SK-N-SH treated with all-trans-retinoic acid at 6 μM for 48 hours (cell line): ENCODE measurements around the gene TGFB2.

Source experiments
- ATAC-seq: fragments of 200-7000 bp; cut with Tn5 transposase; 3 replicates; pipeline ENCODE4 v1.9.1; 2020; ENCODE audit warnings: mild to moderate bottlenecking, moderate library complexity
- ARNTL ChIP-seq: fragments of 450-650 bp; formaldehyde crosslinking; IDR thresholded peaks from 2 replicates; pipeline ENCODE4 v1.5.0; 2020; ENCODE audit warnings: low read depth, mild to moderate bottlenecking, moderate library complexity, borderline replicate concordance
- BACH2 ChIP-seq: fragments of 250-450 bp; sonication (Bioruptor Pico); IDR thresholded peaks from 2 replicates; pipeline ENCODE4 v1.9.0; 2021; ENCODE audit warnings: mild to moderate bottlenecking, borderline replicate concordance
- ESRRG ChIP-seq: fragments of 250-450 bp; sonication (Bioruptor Pico); IDR thresholded peaks from 2 replicates; pipeline ENCODE4 v1.6.1; 2021; ENCODE audit warnings: mild to moderate bottlenecking
- GLIS3 ChIP-seq: fragments of 250-450 bp; sonication (Bioruptor Pico); IDR thresholded peaks from 2 replicates; pipeline ENCODE4 v1.5.0; 2020; ENCODE audit warnings: mild to moderate bottlenecking, moderate library complexity
- ISL1 ChIP-seq: fragments of 250-450 bp; sonication (Bioruptor Pico); IDR thresholded peaks from 2 replicates; pipeline ENCODE4 v2.1.2; 2022; ENCODE audit warnings: mild to moderate bottlenecking, moderate library complexity
- OSR1 ChIP-seq: fragments of 250-450 bp; sonication (Bioruptor Pico); IDR thresholded peaks from 2 replicates; pipeline ENCODE4 v1.8.0; 2022; ENCODE audit warnings: moderate library complexity, mild to moderate bottlenecking, inconsistent platforms
- RARB ChIP-seq: fragments of 250-450 bp; sonication (Bioruptor Pico); IDR thresholded peaks from 2 replicates; pipeline ENCODE4 v1.8.0; 2021; ENCODE audit warnings: mild to moderate bottlenecking, moderate library complexity
- SNAI2 ChIP-seq: fragments of 250-450 bp; sonication (Bioruptor Pico); IDR thresholded peaks from 2 replicates; pipeline ENCODE4 v1.5.0; 2020; ENCODE audit warnings: mild to moderate bottlenecking, moderate library complexity
- TCF4 ChIP-seq: fragments of 250-450 bp; sonication (Bioruptor Pico); IDR thresholded peaks from 2 replicates; pipeline ENCODE4 v1.8.0; 2021; ENCODE audit warnings: mild to moderate bottlenecking, moderate library complexity, borderline replicate concordance
- TOX ChIP-seq: fragments of 250-450 bp; sonication (Bioruptor Pico); IDR thresholded peaks from 2 replicates; pipeline ENCODE4 v1.8.0; 2021; ENCODE audit warnings: mild to moderate bottlenecking, moderate library complexity, borderline replicate concordance
- ZC3H10 ChIP-seq: fragments of 250-450 bp; sonication (Bioruptor Pico); IDR thresholded peaks from 2 replicates; pipeline ENCODE4 v1.5.1; 2021; ENCODE audit warnings: mild to moderate bottlenecking, moderate library complexity
- ZFP3 ChIP-seq: fragments of 250-450 bp; sonication (Bioruptor Pico); IDR thresholded peaks from 2 replicates; pipeline ENCODE4 v1.5.0; 2020; ENCODE audit warnings: mild to moderate bottlenecking, moderate library complexity
- ZNF565 ChIP-seq: fragments of 450-650 bp; formaldehyde crosslinking; conservative IDR thresholded peaks from 2 replicates; pipeline ENCODE4 v1.5.0; 2020; ENCODE audit warnings: low read depth, mild to moderate bottlenecking, moderate library complexity
- ZNF70 ChIP-seq: fragments of 450-650 bp; formaldehyde crosslinking; IDR thresholded peaks from 2 replicates; pipeline ENCODE4 v1.5.0; 2020; ENCODE audit warnings: mild to moderate bottlenecking, moderate library complexity
- ZNF8 ChIP-seq: fragments of 450-650 bp; formaldehyde crosslinking; IDR thresholded peaks from 2 replicates; pipeline ENCODE4 v1.5.0; 2020; ENCODE audit warnings: mild to moderate bottlenecking, moderate library complexity
- TF ChIP-seq, protein P1 (sequence below): fragments of 250-450 bp; sonication (Bioruptor Pico); IDR thresholded peaks from 2 replicates; pipeline ENCODE4 v1.5.1; 2020; ENCODE audit warnings: low read depth, mild to moderate bottlenecking, moderate library complexity
- TF ChIP-seq, protein P2 (sequence below): fragments of 250-450 bp; sonication (Bioruptor Pico); IDR thresholded peaks from 2 replicates; pipeline ENCODE4 v1.8.0; 2021; ENCODE audit warnings: low read depth, mild to moderate bottlenecking, moderate library complexity, borderline replicate concordance
- TF ChIP-seq, protein P3 (sequence below): fragments of 250-450 bp; sonication (Bioruptor Pico); IDR thresholded peaks from 2 replicates; pipeline ENCODE4 v1.5.0; 2020; ENCODE audit warnings: mild to moderate bottlenecking, moderate library complexity
- TF ChIP-seq, protein P4 (sequence below): fragments of 250-450 bp; sonication (Bioruptor Pico); IDR thresholded peaks from 2 replicates; pipeline ENCODE4 v1.8.0; 2020; ENCODE audit warnings: mild to moderate bottlenecking, moderate library complexity, borderline replicate concordance
- TF ChIP-seq, protein P5 (sequence below): fragments of 250-450 bp; sonication (Bioruptor Pico); IDR thresholded peaks from 2 replicates; pipeline ENCODE4 v1.5.1; 2021; ENCODE audit warnings: mild to moderate bottlenecking, moderate library complexity

The TGFB2 gene

DNA sequence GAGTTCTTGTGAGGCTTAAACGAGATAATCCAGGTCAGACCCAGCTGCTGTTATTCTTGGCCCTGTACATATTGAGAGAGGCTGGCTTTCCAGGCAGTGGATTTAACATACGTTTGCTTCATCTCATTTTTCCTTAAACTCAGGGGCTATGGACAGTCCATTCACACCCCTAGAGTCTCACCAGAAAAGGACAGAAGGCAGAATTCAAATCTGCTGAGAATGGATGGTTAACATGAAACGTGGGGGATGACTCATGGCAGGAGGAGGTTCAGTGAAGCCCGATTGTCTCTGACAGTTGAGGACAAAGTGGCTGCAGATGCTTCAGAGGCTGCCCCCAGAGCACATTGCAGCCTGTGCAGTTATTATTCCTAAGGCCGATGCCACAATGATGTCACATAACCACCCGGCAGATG is 39.5 kb downstream of the TGFB2 start:
- peak; percentile 74 for ATAC-seq
- TF ChIP-seq ZNF565 (CRISPR knock-in tag) (no peak), BACH2 (CRISPR knock-in tag) (no peak), ISL1 (CRISPR knock-in tag) (no peak), SNAI2 (no peak)

DNA sequence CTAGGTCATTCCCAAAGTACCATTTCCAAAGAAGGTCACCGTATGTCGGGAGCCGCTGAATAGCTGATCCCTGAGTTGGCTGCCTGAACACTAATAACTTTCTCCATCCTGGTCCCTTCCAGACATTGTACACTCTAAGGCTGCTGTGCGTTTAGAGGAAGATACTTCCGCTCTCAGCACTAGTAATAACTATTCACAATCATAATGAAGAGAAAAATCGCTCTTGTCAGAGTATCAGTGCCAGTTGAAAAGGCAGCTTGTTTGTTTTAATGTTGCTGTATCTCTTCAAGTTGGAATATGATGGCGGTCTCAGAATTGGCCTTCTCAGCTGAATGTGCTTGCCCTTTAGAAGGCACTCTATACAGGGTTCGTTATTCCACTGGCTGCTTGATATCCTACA is 43.5 kb downstream of the TGFB2 start:
- no peak for TF ChIP-seq SNAI2
- no peak for TF ChIP-seq OSR1
- TF ChIP-seq RARB = no peak
- TF ChIP-seq ZNF565 (CRISPR knock-in tag) = no peak
- TF ChIP-seq ZFP3 (CRISPR knock-in tag) = no peak
- TF ChIP-seq, protein P1, sequence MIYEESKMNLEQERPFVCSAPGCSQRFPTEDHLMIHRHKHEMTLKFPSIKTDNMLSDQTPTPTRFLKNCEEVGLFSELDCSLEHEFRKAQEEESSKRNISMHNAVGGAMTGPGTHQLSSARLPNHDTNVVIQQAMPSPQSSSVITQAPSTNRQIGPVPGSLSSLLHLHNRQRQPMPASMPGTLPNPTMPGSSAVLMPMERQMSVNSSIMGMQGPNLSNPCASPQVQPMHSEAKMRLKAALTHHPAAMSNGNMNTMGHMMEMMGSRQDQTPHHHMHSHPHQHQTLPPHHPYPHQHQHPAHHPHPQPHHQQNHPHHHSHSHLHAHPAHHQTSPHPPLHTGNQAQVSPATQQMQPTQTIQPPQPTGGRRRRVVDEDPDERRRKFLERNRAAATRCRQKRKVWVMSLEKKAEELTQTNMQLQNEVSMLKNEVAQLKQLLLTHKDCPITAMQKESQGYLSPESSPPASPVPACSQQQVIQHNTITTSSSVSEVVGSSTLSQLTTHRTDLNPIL (CRISPR knock-in tag) = no peak
- TF ChIP-seq, protein P2, sequence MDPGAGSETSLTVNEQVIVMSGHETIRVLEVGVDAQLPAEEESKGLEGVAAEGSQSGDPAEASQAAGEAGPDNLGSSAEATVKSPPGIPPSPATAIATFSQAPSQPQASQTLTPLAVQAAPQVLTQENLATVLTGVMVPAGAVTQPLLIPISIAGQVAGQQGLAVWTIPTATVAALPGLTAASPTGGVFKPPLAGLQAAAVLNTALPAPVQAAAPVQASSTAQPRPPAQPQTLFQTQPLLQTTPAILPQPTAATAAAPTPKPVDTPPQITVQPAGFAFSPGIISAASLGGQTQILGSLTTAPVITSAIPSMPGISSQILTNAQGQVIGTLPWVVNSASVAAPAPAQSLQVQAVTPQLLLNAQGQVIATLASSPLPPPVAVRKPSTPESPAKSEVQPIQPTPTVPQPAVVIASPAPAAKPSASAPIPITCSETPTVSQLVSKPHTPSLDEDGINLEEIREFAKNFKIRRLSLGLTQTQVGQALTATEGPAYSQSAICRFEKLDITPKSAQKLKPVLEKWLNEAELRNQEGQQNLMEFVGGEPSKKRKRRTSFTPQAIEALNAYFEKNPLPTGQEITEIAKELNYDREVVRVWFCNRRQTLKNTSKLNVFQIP (CRISPR knock-in tag) = no peak
- no peak for TF ChIP-seq ISL1 (CRISPR knock-in tag)
- TF ChIP-seq, protein P3, sequence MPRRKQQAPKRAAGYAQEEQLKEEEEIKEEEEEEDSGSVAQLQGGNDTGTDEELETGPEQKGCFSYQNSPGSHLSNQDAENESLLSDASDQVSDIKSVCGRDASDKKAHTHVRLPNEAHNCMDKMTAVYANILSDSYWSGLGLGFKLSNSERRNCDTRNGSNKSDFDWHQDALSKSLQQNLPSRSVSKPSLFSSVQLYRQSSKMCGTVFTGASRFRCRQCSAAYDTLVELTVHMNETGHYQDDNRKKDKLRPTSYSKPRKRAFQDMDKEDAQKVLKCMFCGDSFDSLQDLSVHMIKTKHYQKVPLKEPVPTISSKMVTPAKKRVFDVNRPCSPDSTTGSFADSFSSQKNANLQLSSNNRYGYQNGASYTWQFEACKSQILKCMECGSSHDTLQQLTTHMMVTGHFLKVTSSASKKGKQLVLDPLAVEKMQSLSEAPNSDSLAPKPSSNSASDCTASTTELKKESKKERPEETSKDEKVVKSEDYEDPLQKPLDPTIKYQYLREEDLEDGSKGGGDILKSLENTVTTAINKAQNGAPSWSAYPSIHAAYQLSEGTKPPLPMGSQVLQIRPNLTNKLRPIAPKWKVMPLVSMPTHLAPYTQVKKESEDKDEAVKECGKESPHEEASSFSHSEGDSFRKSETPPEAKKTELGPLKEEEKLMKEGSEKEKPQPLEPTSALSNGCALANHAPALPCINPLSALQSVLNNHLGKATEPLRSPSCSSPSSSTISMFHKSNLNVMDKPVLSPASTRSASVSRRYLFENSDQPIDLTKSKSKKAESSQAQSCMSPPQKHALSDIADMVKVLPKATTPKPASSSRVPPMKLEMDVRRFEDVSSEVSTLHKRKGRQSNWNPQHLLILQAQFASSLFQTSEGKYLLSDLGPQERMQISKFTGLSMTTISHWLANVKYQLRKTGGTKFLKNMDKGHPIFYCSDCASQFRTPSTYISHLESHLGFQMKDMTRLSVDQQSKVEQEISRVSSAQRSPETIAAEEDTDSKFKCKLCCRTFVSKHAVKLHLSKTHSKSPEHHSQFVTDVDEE (CRISPR knock-in tag) = no peak
- TF ChIP-seq, protein P4, sequence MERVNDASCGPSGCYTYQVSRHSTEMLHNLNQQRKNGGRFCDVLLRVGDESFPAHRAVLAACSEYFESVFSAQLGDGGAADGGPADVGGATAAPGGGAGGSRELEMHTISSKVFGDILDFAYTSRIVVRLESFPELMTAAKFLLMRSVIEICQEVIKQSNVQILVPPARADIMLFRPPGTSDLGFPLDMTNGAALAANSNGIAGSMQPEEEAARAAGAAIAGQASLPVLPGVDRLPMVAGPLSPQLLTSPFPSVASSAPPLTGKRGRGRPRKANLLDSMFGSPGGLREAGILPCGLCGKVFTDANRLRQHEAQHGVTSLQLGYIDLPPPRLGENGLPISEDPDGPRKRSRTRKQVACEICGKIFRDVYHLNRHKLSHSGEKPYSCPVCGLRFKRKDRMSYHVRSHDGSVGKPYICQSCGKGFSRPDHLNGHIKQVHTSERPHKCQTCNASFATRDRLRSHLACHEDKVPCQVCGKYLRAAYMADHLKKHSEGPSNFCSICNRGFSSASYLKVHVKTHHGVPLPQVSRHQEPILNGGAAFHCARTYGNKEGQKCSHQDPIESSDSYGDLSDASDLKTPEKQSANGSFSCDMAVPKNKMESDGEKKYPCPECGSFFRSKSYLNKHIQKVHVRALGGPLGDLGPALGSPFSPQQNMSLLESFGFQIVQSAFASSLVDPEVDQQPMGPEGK (CRISPR knock-in tag) = no peak
- no peak for ATAC-seq

DNA sequence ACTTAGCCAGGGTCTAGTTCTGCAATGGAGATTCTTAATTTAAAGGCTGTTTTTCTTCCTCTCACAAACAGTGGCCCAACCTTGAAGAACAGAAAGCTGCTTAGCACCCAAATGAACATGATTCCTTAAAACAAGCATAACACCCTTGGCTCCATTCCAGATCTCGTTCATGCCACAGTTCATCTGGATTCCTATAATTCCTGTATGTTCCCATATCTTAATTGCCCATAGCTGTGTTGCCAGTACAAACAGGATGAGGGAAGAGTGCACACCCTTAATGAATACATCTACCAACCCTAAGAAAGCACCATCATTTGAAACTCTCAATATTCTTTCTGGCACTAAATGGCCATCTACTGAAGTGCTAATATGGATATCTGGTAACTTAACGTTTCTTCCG is 45.5 kb downstream of the TGFB2 start:
- no peak for ATAC-seq
- no peak; the same call in 1 of the 2 replicates for TF ChIP-seq ISL1 (CRISPR knock-in tag)
- TF ChIP-seq ZFP3 (CRISPR knock-in tag) = no peak
- TF ChIP-seq ZC3H10 (CRISPR knock-in tag) = no peak
- TF ChIP-seq TOX = no peak
- TF ChIP-seq, protein P3 (CRISPR knock-in tag) = no peak
- TF ChIP-seq RARB = no peak
- TF ChIP-seq TCF4 (CRISPR knock-in tag) = no peak
- TF ChIP-seq SNAI2 = no peak
- no peak for TF ChIP-seq ESRRG (CRISPR knock-in tag)
- TF ChIP-seq BACH2 (CRISPR knock-in tag) = no peak
- no peak for TF ChIP-seq OSR1
- TF ChIP-seq ZNF8 (CRISPR knock-in tag) = no peak
- no peak for TF ChIP-seq ZNF70 (CRISPR knock-in tag)

DNA sequence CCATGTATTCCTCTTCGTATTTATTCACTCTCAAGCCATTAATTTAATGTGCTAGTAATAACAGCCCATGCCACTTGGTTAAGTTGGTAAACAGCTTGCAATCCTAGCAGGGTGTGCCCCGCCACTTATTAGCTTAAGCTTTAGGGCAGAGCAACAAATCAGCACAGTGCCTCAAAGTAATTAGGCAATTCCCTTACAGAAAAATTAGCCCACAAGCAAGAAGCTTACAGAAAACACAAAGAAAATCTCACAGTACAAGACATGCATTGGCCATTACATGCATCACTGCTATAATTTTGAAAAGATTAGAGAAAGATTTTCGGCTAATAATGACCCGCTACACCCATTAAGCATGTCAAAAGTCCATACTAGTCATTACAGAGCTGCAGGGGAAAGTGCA is 47.6 kb downstream of the TGFB2 start:
- no peak for ATAC-seq
- TF ChIP-seq ZNF70 (CRISPR knock-in tag) (no peak), ARNTL (CRISPR knock-in tag) (no peak), GLIS3 (CRISPR knock-in tag) (no peak), ZNF565 (CRISPR knock-in tag) (no peak), SNAI2 (no peak)
- TF ChIP-seq, protein P5, sequence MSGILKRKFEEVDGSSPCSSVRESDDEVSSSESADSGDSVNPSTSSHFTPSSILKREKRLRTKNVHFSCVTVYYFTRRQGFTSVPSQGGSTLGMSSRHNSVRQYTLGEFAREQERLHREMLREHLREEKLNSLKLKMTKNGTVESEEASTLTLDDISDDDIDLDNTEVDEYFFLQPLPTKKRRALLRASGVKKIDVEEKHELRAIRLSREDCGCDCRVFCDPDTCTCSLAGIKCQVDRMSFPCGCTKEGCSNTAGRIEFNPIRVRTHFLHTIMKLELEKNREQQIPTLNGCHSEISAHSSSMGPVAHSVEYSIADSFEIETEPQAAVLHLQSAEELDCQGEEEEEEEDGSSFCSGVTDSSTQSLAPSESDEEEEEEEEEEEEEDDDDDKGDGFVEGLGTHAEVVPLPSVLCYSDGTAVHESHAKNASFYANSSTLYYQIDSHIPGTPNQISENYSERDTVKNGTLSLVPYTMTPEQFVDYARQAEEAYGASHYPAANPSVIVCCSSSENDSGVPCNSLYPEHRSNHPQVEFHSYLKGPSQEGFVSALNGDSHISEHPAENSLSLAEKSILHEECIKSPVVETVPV (CRISPR knock-in tag) = no peak
- TF ChIP-seq, protein P3 (CRISPR knock-in tag) = no peak
